H1 (cell line): ENCODE data around the gene ASTN2. TPM values are rescaled to one million over a fixed set of nuclear protein-coding genes. Genes with fewer than 3 reads are reported as not detected.

Experiments used
- CTCF ChIA-PET: fragments of 300-600 bp; sonication (Branson Sonifier 250); formaldehyde crosslinking; loops from one replicate; lab custom pipeline; 2021; ENCODE audit not compliant: partially characterized antibody; lab: Charles Lee
- POLR2A ChIA-PET: fragments of 300-600 bp; sonication (Branson Sonifier 250); formaldehyde crosslinking; loops from one replicate; lab custom pipeline; 2021; ENCODE audit warnings: inconsistent platforms; ENCODE audit not compliant: partially characterized antibody; lab: Charles Lee
- DNase-seq, 2 experiments: peaks; one replicate each; pipeline versions ENCODE4 v3.0.0 to v3.0.0-alpha.2; 2010 to 2022; ENCODE audit warnings: low spot score in 2 of 2, low read depth in 1 of 2, mixed read lengths in 1 of 2
- FAIRE-seq: peaks from 2 replicates; lab custom pipeline; 2011; peaks lifted over from hg19 to GRCh38; lab: Jason Lieb, UNC
- H2AFZ ChIP-seq: 2 replicates; pipeline ENCODE4 v1.8.1; 2012; ENCODE audit warnings: low read length, inconsistent platforms
- H2AK5ac ChIP-seq: 2 replicates; pipeline ENCODE4 v1.6.1; 2013; ENCODE audit warnings: low read depth, low read length
- H2BK120ac ChIP-seq: replicated peaks from 2 replicates; pipeline ENCODE3; 2013; ENCODE audit warnings: low read depth, low read length, inconsistent platforms
- H2BK12ac ChIP-seq: 2 replicates; pipeline ENCODE4 v1.6.1; 2013; ENCODE audit warnings: low read depth, low read length
- H2BK15ac ChIP-seq: 2 replicates; pipeline ENCODE4 v1.6.1; 2013; ENCODE audit warnings: low read length
- H2BK20ac ChIP-seq: 2 replicates; pipeline ENCODE4 v1.6.1; 2013; ENCODE audit warnings: low read length
- H2BK5ac ChIP-seq: 2 replicates; pipeline ENCODE4 v1.6.1; 2013; ENCODE audit warnings: low read depth, low read length
- H3K14ac ChIP-seq: 2 replicates; pipeline ENCODE4 v1.6.1; 2013; ENCODE audit warnings: inconsistent platforms; ENCODE audit not compliant: insufficient read length
- H3K18ac ChIP-seq: 2 replicates; pipeline ENCODE4 v1.6.1; 2013; ENCODE audit warnings: low read length; ENCODE audit errors: extremely low read depth
- H3K23ac ChIP-seq: 2 replicates; pipeline ENCODE4 v1.6.1; 2013; ENCODE audit warnings: inconsistent platforms; ENCODE audit not compliant: insufficient read length
- H3K23me2 ChIP-seq: 2 replicates; pipeline ENCODE4 v1.6.1; 2013; ENCODE audit warnings: low read depth, low read length
- H3K27ac ChIP-seq: 2 replicates; pipeline ENCODE4 v1.6.1; 2011; ENCODE audit warnings: low read depth, low read length, inconsistent platforms
- H3K27me3 ChIP-seq, 4 experiments: replicated peaks in 1 of 4; 1 replicate in 1 of 4; 2 replicates in 3 of 4; pipeline versions ENCODE4 v1.6.1 to v1.8.1; 2011 to 2013; ENCODE audit warnings: low read length in 3 of 4, mild to moderate bottlenecking in 3 of 4, inconsistent platforms in 2 of 4, mixed read lengths in 2 of 4, moderate library complexity in 1 of 4; ENCODE audit not compliant: control insufficient read depth in 3 of 4, insufficient read depth in 3 of 4; ENCODE audit errors: extremely low read depth in 1 of 4
- H3K36me3 ChIP-seq, 4 experiments: 2 replicates each; pipeline versions ENCODE4 v1.6.1 to v1.8.1; 2011 to 2013; ENCODE audit warnings: mild to moderate bottlenecking in 4 of 4, low read length in 3 of 4, moderate library complexity in 2 of 4, control low read depth in 1 of 4, inconsistent platforms in 1 of 4; ENCODE audit not compliant: insufficient read depth in 4 of 4, control insufficient read depth in 2 of 4
- H3K4ac ChIP-seq: replicated peaks from 2 replicates; pipeline ENCODE3; 2013; ENCODE audit warnings: low read length, low read depth, mixed read lengths, inconsistent platforms; ENCODE audit not compliant: insufficient read length
- H3K4me1 ChIP-seq, 4 experiments: replicated peaks in 1 of 4; 1 replicate in 1 of 4; 2 replicates in 3 of 4; pipeline versions ENCODE4 v1.6.1 to v1.8.1; 2011 to 2013; ENCODE audit warnings: low read length in 3 of 4, inconsistent platforms in 2 of 4, mixed read lengths in 1 of 4; ENCODE audit not compliant: insufficient read depth in 4 of 4, control insufficient read depth in 3 of 4
- H3K4me2 ChIP-seq, 2 experiments: 2 replicates each; pipeline versions ENCODE4 v1.6.1 to v1.8.1; 2011 to 2013; ENCODE audit warnings: low read depth in 2 of 2, low read length in 2 of 2, control low read depth in 1 of 2, inconsistent platforms in 1 of 2, mild to moderate bottlenecking in 1 of 2; ENCODE audit not compliant: insufficient read depth in 1 of 2
- H3K4me3 ChIP-seq, 4 experiments: fragments of 200-600, 300-600 bp in 1 of 4; sonication (generic), shearing (Covaris generic), sonication (Bioruptor Twin) in 1 of 4; 2 replicates each; pipeline versions ENCODE4 v1.5.1 to v1.8.1; 2011 to 2016; ENCODE audit warnings: low read length in 4 of 4, low read depth in 3 of 4, control low read depth in 2 of 4, inconsistent platforms in 2 of 4, mild to moderate bottlenecking in 2 of 4, mixed read lengths in 1 of 4, moderate library complexity in 1 of 4; ENCODE audit not compliant: insufficient read depth in 2 of 4; ENCODE audit errors: extremely low read depth in 1 of 4
- H3K56ac ChIP-seq: replicated peaks from 2 replicates; pipeline ENCODE3; 2013; ENCODE audit warnings: low read depth, mild to moderate bottlenecking, mixed read lengths, low read length, inconsistent platforms; ENCODE audit not compliant: insufficient read length
- H3K79me1 ChIP-seq: 2 replicates; pipeline ENCODE4 v1.6.1; 2013; ENCODE audit warnings: low read depth, low read length, control low read depth
- H3K79me2 ChIP-seq, 2 experiments: 2 replicates each; pipeline versions ENCODE4 v1.6.1 to v1.8.1; 2012 to 2013; ENCODE audit warnings: low read length in 2 of 2, mild to moderate bottlenecking in 2 of 2, inconsistent platforms in 1 of 2; ENCODE audit not compliant: insufficient read depth in 2 of 2, control insufficient read depth in 1 of 2
- H3K9ac ChIP-seq, 4 experiments: replicated peaks in 1 of 4; 1 replicate in 1 of 4; 2 replicates in 3 of 4; pipeline versions ENCODE4 v1.6.1 to v1.8.1; 2011 to 2013; ENCODE audit warnings: low read depth in 3 of 4, low read length in 3 of 4, control low read depth in 2 of 4, mild to moderate bottlenecking in 2 of 4, moderate library complexity in 2 of 4, inconsistent platforms in 1 of 4; ENCODE audit errors: extremely low read depth in 1 of 4
- H3K9me3 ChIP-seq, 2 experiments: 2 replicates each; pipeline versions ENCODE4 v1.6.1 to v1.8.1; 2012 to 2013; ENCODE audit warnings: mild to moderate bottlenecking in 2 of 2, moderate library complexity in 2 of 2, control low read depth in 1 of 2, inconsistent platforms in 1 of 2, low read depth in 1 of 2, low read length in 1 of 2, mixed read lengths in 1 of 2; ENCODE audit not compliant: insufficient read depth in 2 of 2
- H4K20me1 ChIP-seq, 2 experiments: replicated peaks in 1 of 2; 2 replicates each; pipeline versions ENCODE3 to v1.8.1; 2011 to 2013; ENCODE audit warnings: inconsistent platforms in 2 of 2, low read length in 2 of 2, mild to moderate bottlenecking in 1 of 2; ENCODE audit not compliant: insufficient read depth in 2 of 2, control insufficient read depth in 1 of 2
- H4K5ac ChIP-seq: 2 replicates; pipeline ENCODE4 v1.6.1; 2013; ENCODE audit warnings: low read length, low read depth, mixed read lengths, inconsistent platforms; ENCODE audit not compliant: insufficient read length
- H4K8ac ChIP-seq: 2 replicates; pipeline ENCODE4 v1.8.0; 2013; ENCODE audit warnings: mild to moderate bottlenecking, moderate library complexity, low read length, inconsistent platforms; ENCODE audit not compliant: insufficient read depth; ENCODE audit errors: extremely low read depth
- H4K91ac ChIP-seq: replicated peaks from 2 replicates; pipeline ENCODE3; 2013; ENCODE audit warnings: low read length, mixed read lengths, inconsistent platforms; ENCODE audit not compliant: insufficient read length
- ATF3 ChIP-seq: IDR thresholded peaks from 2 replicates; pipeline ENCODE4 v1.6.1; 2011; ENCODE audit warnings: low read depth, mild to moderate bottlenecking, low read length; ENCODE audit not compliant: insufficient read depth
- CEBPB ChIP-seq: IDR thresholded peaks from 2 replicates; pipeline ENCODE4 v1.6.1; 2012; ENCODE audit warnings: low read depth, low read length
- E2F6 ChIP-seq: IDR thresholded peaks from 2 replicates; pipeline ENCODE4 v1.6.1; 2012; ENCODE audit warnings: inconsistent platforms
- EZH2 ChIP-seq: fragments of 200-600 bp; sonication (generic); IDR thresholded peaks from 2 replicates; pipeline ENCODE4 v1.7.1; 2012; ENCODE audit warnings: low read depth, mild to moderate bottlenecking, moderate library complexity, low read length, inconsistent platforms; ENCODE audit not compliant: severe bottlenecking
- GABPA ChIP-seq: IDR thresholded peaks from 2 replicates; pipeline ENCODE4 v1.6.1; 2011; ENCODE audit warnings: mild to moderate bottlenecking, low read length, moderate library complexity, borderline replicate concordance; ENCODE audit not compliant: insufficient read depth
- JUND ChIP-seq: IDR thresholded peaks from 2 replicates; pipeline ENCODE4 v1.6.1; 2011; ENCODE audit warnings: mild to moderate bottlenecking, improper control_type of control experiment, low read length
- SUZ12 ChIP-seq: fragments of 200-600 bp; sonication (generic); IDR thresholded peaks from 2 replicates; pipeline ENCODE4 v1.6.1; 2012; ENCODE audit warnings: mild to moderate bottlenecking, inconsistent platforms, low read length, moderate library complexity, mixed read lengths
- WGBS, 2 experiments: shearing (Covaris generic) in 1 of 2; methylation state at CpG; one replicate each; pipeline versions ENCODE4 v1.1.6 to v1.1.7; 2013 to 2015; ENCODE audit warnings: low lambda C conversion rate in 2 of 2, mixed read lengths in 2 of 2, inconsistent platforms in 1 of 2, low coverage in 1 of 2, missing lambda C conversion rate in 1 of 2; ENCODE audit not compliant: insufficient replicate concordance in 2 of 2, insufficient coverage in 1 of 2, insufficient read length in 1 of 2; ENCODE audit errors: extremely low coverage in 1 of 2, missing lambda C conversion rate in 1 of 2; 5-methylcytosine and 5-hydroxymethylcytosine counted together
- polyA plus RNA-seq, 7 experiments: library from polyadenylated mRNA; depleted of rRNA in 3 of 7; stranded (reverse) in 5 of 7; unstranded in 2 of 7; fragments of >200 nt in 5 of 7; fragments of 200-250 nt in 2 of 7; gene quantifications; 1 replicate in 5 of 7; 2 replicates in 1 of 7; 4 replicates in 1 of 7; pipeline versions ENCODE4 v1.2.1 to v1.2.3, GENCODE V29; 2011 to 2013; ENCODE audit warnings: missing spikeins in 2 of 7, mixed read lengths in 2 of 7
- total RNA-seq: library from RNA; stranded (reverse); fragmentation: NEBNext Ultra II Directional; extraction: Animal tissue kit (Norgen Biotek cat#: 25700); gene quantifications from 2 replicates; pipeline ENCODE4 v1.2.1, GENCODE V29; 2021

Gene ASTN2
- total and polyA plus RNA-seq, 2 of the 8 experiments (the other 6 are each of a cell fraction or from before 2014, with no cell fraction given): 8.2 to 13.7 TPM

- no peaks in the 10 kb centered on the region for H3K27me3 ChIP-seq
- H4K20me1 ChIP-seq: peaks cover 0 to 2% of the 10 kb centered on the region in 2 experiments
- no peak overlapping the region for H3K14ac ChIP-seq
- H3K9me3 ChIP-seq: no peaks in the 10 kb centered on the region
- H2BK5ac ChIP-seq: no peak overlapping the region
- H3K23me2 ChIP-seq: no peaks in the 10 kb centered on the region
- no peak overlapping the region for H3K27ac ChIP-seq
- no peak overlapping the region for H2BK120ac ChIP-seq
- no peak overlapping the region for H3K4me3 ChIP-seq
- FAIRE-seq (no peak), DNase-seq (no peak)
- no peak overlapping the region for H2AFZ ChIP-seq
- H4K5ac ChIP-seq: no peak overlapping the region
- no peak overlapping the region for H3K4ac ChIP-seq
- peaks cover 0 to 20% (median 8%) of the 10 kb centered on the region in 4 experiments; a peak in 6 of 8 replicates for H3K36me3 ChIP-seq
- H2AK5ac ChIP-seq: no peak overlapping the region
- no peak overlapping the region for H4K91ac ChIP-seq
- no peaks in the 10 kb centered on the region; the same call in 1 of the 2 replicates for H3K79me1 ChIP-seq
- no peak overlapping the region for H3K23ac ChIP-seq
- H2BK12ac ChIP-seq: no peak overlapping the region
- H3K9ac ChIP-seq: no peak overlapping the region
- no peak overlapping the region for H3K18ac ChIP-seq
- ChIA-PET CTCF (interaction anchor here (0.8 kb wide), 1 partner anchor 32 kb away, joined by 3 read pairs; no protein-coding TSS in a partner anchor), POLR2A (interaction anchor here (0.8 to 1.7 kb wide), 3 partner anchors 9 to 16 kb away, joined by 3 to 6 read pairs (median 4); partner anchors contain the start of gene TRIM32)
- 89% methylated on average over 1 of the region's 3 CpGs; no CpG with 5 or more reads in 1 of the 2 experiments for WGBS, 2 experiments
- no peak overlapping the region for H2BK20ac ChIP-seq
- H4K8ac ChIP-seq: no peak overlapping the region
- no peaks in the 10 kb centered on the region for H3K79me2 ChIP-seq
- no peak overlapping the region for H2BK15ac ChIP-seq
- H3K4me2 ChIP-seq: no peak overlapping the region
- peaks cover 0 to 3% (median 0%) of the 10 kb centered on the region in 4 experiments; a peak in 1 of 7 replicates for H3K4me1 ChIP-seq
- H3K56ac ChIP-seq: no peak overlapping the region
- TF ChIP-seq CEBPB (no peak), ATF3 (no peak), E2F6 (no peak), GABPA (no peak), JUND (no peak), SUZ12 (no peak), EZH2 (no peak)
These were observed 711.2 kb downstream of the ASTN2 start for GRCh38 chr9:116703634-116704033.
